ENCODE data around the gene ETV3. TPM values are rescaled to one million over a fixed set of nuclear protein-coding genes. Genes with fewer than 3 reads are reported as not detected.

The ETV3 gene
- total and polyA plus RNA-seq, 2 of the 4 experiments (the other 2 are of a cell fraction), result 6.4 to 14.7 TPM

GRCh38 chr1:157090196-157090647, 48.0 kb downstream of the ETV3 start:
- Histone ChIP-seq H3K9me3 (ENCODE audit: control insufficient read depth, insufficient read depth, low read length) (no peaks in the 10 kb centered on the region), H2BK120ac (ENCODE audit: low read depth, low read length) (no peak overlapping the region), H3K4me2 (ENCODE audit: low read depth, low read length) (peak overlapping the region; percentile 5; the same call in 1 of the 2 replicates), H3K79me1 (ENCODE audit: low read depth in 1 of 2, low read length in 2 of 2) (no peaks in the 10 kb centered on the region), H3K27ac (ENCODE audit: insufficient read depth, low read length) (no peak overlapping the region), H2BK20ac (ENCODE audit: low read depth, low read length) (no peak overlapping the region), H4K91ac (ENCODE audit: insufficient read depth, low read depth, low read length) (no peak overlapping the region), H4K5ac (ENCODE audit: low read depth, low read length) (no peak overlapping the region), H3K9ac (ENCODE audit: low read depth, low read length) (no peak overlapping the region), H3K14ac (replicated peaks; ENCODE audit: low read depth, low read length) (no peak overlapping the region), H2AFZ (replicated peaks; ENCODE audit: low read length, poor library complexity) (peak overlapping the region; percentile 78), H3K36me3 (ENCODE audit: control insufficient read depth, insufficient read depth, low read length) (no peaks in the 10 kb centered on the region), H3K18ac (ENCODE audit: low read depth, low read length) (no peak overlapping the region), H2BK5ac (ENCODE audit: low read depth, low read length, poor library complexity, severe bottlenecking) (no peak overlapping the region), H2AK9ac (replicated peaks; ENCODE audit: low read depth, low read length, poor library complexity) (no peak overlapping the region), H3K4ac (ENCODE audit: low read depth, low read length) (no peak overlapping the region), H3K23ac (ENCODE audit: low read depth, low read length) (no peak overlapping the region), H4K20me1 (ENCODE audit: insufficient read depth, low read length) (no peaks in the 10 kb centered on the region), H3K4me1 (ENCODE audit: control insufficient read depth, insufficient read depth, low read length) (no peaks in the 10 kb centered on the region; the same call in 1 of the 2 replicates), H3K27me3 (ENCODE audit: control insufficient read depth, insufficient read depth, low read length) (no peaks in the 10 kb centered on the region), H2AK5ac (ENCODE audit: low read depth, low read length) (no peak overlapping the region), H3K4me3 (ENCODE audit: insufficient read depth, low read depth, low read length) (no peak overlapping the region), H2BK15ac (ENCODE audit: low read depth, low read length) (no peak overlapping the region), H3K56ac (ENCODE audit: extremely low read depth, insufficient read depth, low read length) (no peak overlapping the region), H3K9me1 (ENCODE audit: insufficient read depth, low read length) (no peaks in the 10 kb centered on the region), H4K8ac (ENCODE audit: low read depth in 2 of 2, low read length in 2 of 2) (no peak overlapping the region; a peak in 1 of 4 replicates)
- dilution Hi-C loops (cut with HindIII; ENCODE audit: low sequenced_read_pairs, unreplicated experiment), result no loop called here
- intact Hi-C loops (cut with micrococcal nuclease), result loop anchor here (1.0 to 10.0 kb wide), 4 partner anchors 47 to 399 kb away; partner anchors contain the start of gene ETV3
- no TSS peak for BruUV-seq (replicated peaks)
- DNase-seq, result peak; percentile 87
- TF ChIP-seq, protein P1, sequence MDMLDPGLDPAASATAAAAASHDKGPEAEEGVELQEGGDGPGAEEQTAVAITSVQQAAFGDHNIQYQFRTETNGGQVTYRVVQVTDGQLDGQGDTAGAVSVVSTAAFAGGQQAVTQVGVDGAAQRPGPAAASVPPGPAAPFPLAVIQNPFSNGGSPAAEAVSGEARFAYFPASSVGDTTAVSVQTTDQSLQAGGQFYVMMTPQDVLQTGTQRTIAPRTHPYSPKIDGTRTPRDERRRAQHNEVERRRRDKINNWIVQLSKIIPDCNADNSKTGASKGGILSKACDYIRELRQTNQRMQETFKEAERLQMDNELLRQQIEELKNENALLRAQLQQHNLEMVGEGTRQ (IDR thresholded peaks at IDR 0.05; ENCODE audit: low read depth, low read length), result no peak
- TF ChIP-seq RAD21 (IDR thresholded peaks at IDR 0.05; ENCODE audit: low read length) (peak; percentile 97), SMC3 (IDR thresholded peaks at IDR 0.05; ENCODE audit: low read depth, low read length) (peak; percentile 95), RFX5 (IDR thresholded peaks at IDR 0.05; ENCODE audit: low read depth, low read length) (no peak), POLR2A (IDR thresholded peaks at IDR 0.05; ENCODE audit: low read depth, low read length) (0 out of 2 replicates have a peak, but pooled peaks have one; percentile 46), CEBPB (IDR thresholded peaks at IDR 0.05; ENCODE audit: low read depth, low read length) (no peak), BHLHE40 (IDR thresholded peaks at IDR 0.05; ENCODE audit: low read depth, low read length) (no peak), CHD1 (IDR thresholded peaks at IDR 0.05; ENCODE audit: low read depth, low read length) (no peak), RCOR1 (IDR thresholded peaks at IDR 0.05; ENCODE audit: insufficient replicate concordance, low read length) (no peak), ELK1 (IDR thresholded peaks at IDR 0.05; ENCODE audit: borderline replicate concordance, low read depth, low read length) (no peak), MAFK (IDR thresholded peaks at IDR 0.05; ENCODE audit: low read depth, low read length) (no peak), MXI1 (IDR thresholded peaks at IDR 0.05; ENCODE audit: borderline replicate concordance, low read depth, low read length) (no peak), MAZ (IDR thresholded peaks at IDR 0.05; ENCODE audit: borderline replicate concordance, low read depth, low read length) (peak; percentile 43; the same call in 1 of the 2 replicates), CTCF (conservative IDR thresholded peaks at IDR 0.05; ENCODE audit: low read depth, low read length) (peak; percentile 95), NFE2L2 (IDR thresholded peaks at IDR 0.05; ENCODE audit: low read depth, low read length) (no peak), FOS (IDR thresholded peaks at IDR 0.05; ENCODE audit: low read depth, low read length) (no peak)
- no CpG with 5 or more reads among the region's 10 CpGs for WGBS, 2 experiments (ENCODE audit: extremely low coverage in 2 of 2, insufficient read length in 1 of 2)
- ChIA-PET CTCF (interaction anchor here (0.5 to 4.7 kb wide), 16 partner anchors 9 to 75 kb away, joined by 3 to 88 read pairs (median 4); partner anchors contain the start of genes ARHGEF11 and ETV3L), POLR2A (ENCODE audit: unreplicated experiment) (interaction anchor here (1.0 kb wide), 1 partner anchor 15 kb away, joined by 4 read pairs; no protein-coding TSS in a partner anchor)
- in situ Hi-C loops (cut with MboI; ENCODE audit: low sequenced_read_pairs), result loop anchor here (5.0 kb wide), 1 partner anchor 62 kb away; no protein-coding TSS in a partner anchor
- ATAC-seq (ENCODE audit: low read depth), result peak; percentile 93
